H1 (cell line): Measurements from ENCODE around the gene CADPS. TPM values are rescaled to one million over a fixed set of nuclear protein-coding genes. Genes with fewer than 3 reads are reported as not detected.

Source experiments
- CREB1 ChIP-seq: IDR thresholded peaks from 2 replicates; pipeline ENCODE4 v1.6.1; 2012; ENCODE audit warnings: inconsistent platforms
- HDAC2 ChIP-seq, 2 experiments: fragments of 300-600 bp in 1 of 2; sonication (generic) in 1 of 2; IDR thresholded peaks; 2 replicates each; pipeline ENCODE4 v1.6.1; 2011 to 2012; ENCODE audit warnings: low read depth in 2 of 2, low read length in 2 of 2, mild to moderate bottlenecking in 2 of 2, moderate library complexity in 2 of 2, borderline replicate concordance in 1 of 2, inconsistent platforms in 1 of 2
- RNF2 ChIP-seq: fragments of 200-900, 300-1000 bp; sonication (generic); IDR thresholded peaks from 2 replicates; pipeline ENCODE4 v1.7.1; 2016; ENCODE audit warnings: borderline replicate concordance, low read depth, mild to moderate bottlenecking, antibody characterized with exemption, low read length; ENCODE audit not compliant: poor library complexity, severe bottlenecking; ENCODE audit errors: missing control alignments
- SP4 ChIP-seq: IDR thresholded peaks from 2 replicates; pipeline ENCODE4 v1.6.1; 2012; ENCODE audit warnings: low read length, inconsistent platforms
- polyA plus RNA-seq, 7 experiments: library from polyadenylated mRNA; depleted of rRNA in 3 of 7; stranded (reverse) in 5 of 7; unstranded in 2 of 7; fragments of >200 nt in 5 of 7; fragments of 200-250 nt in 2 of 7; gene quantifications; 1 replicate in 5 of 7; 2 replicates in 1 of 7; 4 replicates in 1 of 7; pipeline versions ENCODE4 v1.2.1 to v1.2.3, GENCODE V29; 2011 to 2013; ENCODE audit warnings: missing spikeins in 2 of 7, mixed read lengths in 2 of 7
- total RNA-seq: library from RNA; stranded (reverse); fragmentation: NEBNext Ultra II Directional; extraction: Animal tissue kit (Norgen Biotek cat#: 25700); gene quantifications from 2 replicates; pipeline ENCODE4 v1.2.1, GENCODE V29; 2021

Gene CADPS
- total and polyA plus RNA-seq, 2 of the 8 experiments (the other 6 are each of a cell fraction or from before 2014, with no cell fraction given): 7.1 to 10.2 TPM

GRCh38 chr3:62587579-62588031 lies 287.6 kb downstream of the CADPS start (continued):
- TF ChIP-seq CREB1 (no peak), RNF2 (no peak), HDAC2 (IDR thresholded peaks at IDR 0.05; ENCODE audit: borderline replicate concordance in 1 of 2, low read depth in 2 of 2, low read length in 2 of 2) (no peak), SP4 (no peak)
